ENCODE results near the gene NAP1L4.

DNA sequence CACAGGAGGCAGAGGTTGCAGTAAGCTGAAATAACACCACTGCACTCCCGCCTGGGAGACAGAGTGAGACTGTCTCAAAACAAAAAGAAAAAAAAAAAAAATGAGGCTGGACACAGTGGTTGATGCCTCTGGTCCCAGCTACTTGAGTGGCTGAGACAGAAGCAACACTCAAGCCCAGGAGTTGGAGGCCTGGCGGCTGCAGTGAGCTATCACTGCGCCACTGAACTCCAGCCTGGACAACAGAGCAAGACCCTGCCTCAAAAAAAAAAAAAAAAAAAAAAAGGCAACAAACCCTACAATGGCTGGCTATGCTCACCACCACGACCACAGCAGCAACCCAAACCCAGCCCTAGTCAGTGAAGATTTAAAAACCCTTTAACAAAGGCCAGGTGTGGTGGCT lies 8.2 kb downstream of the NAP1L4 start:
- TF ChIP-seq, protein P1, sequence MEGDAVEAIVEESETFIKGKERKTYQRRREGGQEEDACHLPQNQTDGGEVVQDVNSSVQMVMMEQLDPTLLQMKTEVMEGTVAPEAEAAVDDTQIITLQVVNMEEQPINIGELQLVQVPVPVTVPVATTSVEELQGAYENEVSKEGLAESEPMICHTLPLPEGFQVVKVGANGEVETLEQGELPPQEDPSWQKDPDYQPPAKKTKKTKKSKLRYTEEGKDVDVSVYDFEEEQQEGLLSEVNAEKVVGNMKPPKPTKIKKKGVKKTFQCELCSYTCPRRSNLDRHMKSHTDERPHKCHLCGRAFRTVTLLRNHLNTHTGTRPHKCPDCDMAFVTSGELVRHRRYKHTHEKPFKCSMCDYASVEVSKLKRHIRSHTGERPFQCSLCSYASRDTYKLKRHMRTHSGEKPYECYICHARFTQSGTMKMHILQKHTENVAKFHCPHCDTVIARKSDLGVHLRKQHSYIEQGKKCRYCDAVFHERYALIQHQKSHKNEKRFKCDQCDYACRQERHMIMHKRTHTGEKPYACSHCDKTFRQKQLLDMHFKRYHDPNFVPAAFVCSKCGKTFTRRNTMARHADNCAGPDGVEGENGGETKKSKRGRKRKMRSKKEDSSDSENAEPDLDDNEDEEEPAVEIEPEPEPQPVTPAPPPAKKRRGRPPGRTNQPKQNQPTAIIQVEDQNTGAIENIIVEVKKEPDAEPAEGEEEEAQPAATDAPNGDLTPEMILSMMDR (IDR thresholded peaks at IDR 0.05) = no peak
- no peak for TF ChIP-seq EZH2 (IDR thresholded peaks at IDR 0.05; ENCODE audit: borderline replicate concordance, insufficient read depth, low read depth, low read length, poor library complexity, severe bottlenecking)

All from B cell (primary cell).